IMR-90 (cell line): ENCODE results near the gene FGGY. TPM values are rescaled to one million over a fixed set of nuclear protein-coding genes. Genes with fewer than 3 reads are reported as not detected.

Experiments used
- ATAC-seq: fragments of 200-7000 bp; cut with Tn5 transposase; 2 replicates; pipeline ENCODE4 v1.9.1; 2020; ENCODE audit warnings: low read depth, mild to moderate bottlenecking, moderate library complexity
- BruUV-seq: library from RNA; stranded (reverse); fragments of 400-500 nt; replicated peaks from 2 replicates; lab custom pipeline; 2021; lab: Mats Ljungman, UMichigan
- CTCF ChIA-PET: fragments of 300-600 bp; formaldehyde crosslinking; extraction: SDS; loops from one replicate; lab custom pipeline; 2021; ENCODE audit warnings: antibody characterized with exemption; lab: Yijun Ruan, JAX
- POLR2A ChIA-PET: fragments of 300-600 bp; sonication (Branson Sonifier 250); formaldehyde crosslinking; loops from one replicate; lab custom pipeline; 2022; ENCODE audit warnings: antibody characterized with exemption; ENCODE audit not compliant: unreplicated experiment; lab: Charles Lee
- DNase-seq: peaks from one replicate; pipeline ENCODE4 v3.0.0; 2013
- H2AFZ ChIP-seq: replicated peaks from 2 replicates; pipeline ENCODE3; 2013; ENCODE audit warnings: low read length, mild to moderate bottlenecking; ENCODE audit not compliant: poor library complexity
- H2AK5ac ChIP-seq: 2 replicates; pipeline ENCODE4 v1.6.1; 2013; ENCODE audit warnings: low read depth, low read length, inconsistent platforms
- H2AK9ac ChIP-seq: replicated peaks from 2 replicates; pipeline ENCODE3; 2013; ENCODE audit warnings: mild to moderate bottlenecking, low read depth, low read length, moderate library complexity; ENCODE audit not compliant: poor library complexity
- H2BK120ac ChIP-seq: 2 replicates; pipeline ENCODE4 v1.6.1; 2013; ENCODE audit warnings: low read depth, low read length, inconsistent platforms
- H2BK15ac ChIP-seq: 3 replicates; pipeline ENCODE4 v1.6.1; 2013; ENCODE audit warnings: low read depth, low read length, inconsistent platforms
- H2BK20ac ChIP-seq: 2 replicates; pipeline ENCODE4 v1.6.1; 2013; ENCODE audit warnings: low read depth, mild to moderate bottlenecking, inconsistent platforms, low read length, moderate library complexity
- H2BK5ac ChIP-seq: 2 replicates; pipeline ENCODE4 v1.6.1; 2013; ENCODE audit warnings: mild to moderate bottlenecking, low read depth, low read length, inconsistent platforms; ENCODE audit not compliant: poor library complexity, severe bottlenecking
- H3K14ac ChIP-seq: replicated peaks from 2 replicates; pipeline ENCODE4 v1.6.1; 2013; ENCODE audit warnings: low read depth, low read length, inconsistent platforms
- H3K18ac ChIP-seq: 2 replicates; pipeline ENCODE4 v1.6.1; 2013; ENCODE audit warnings: low read depth, low read length, control low read depth
- H3K23ac ChIP-seq: 2 replicates; pipeline ENCODE4 v1.6.1; 2013; ENCODE audit warnings: low read depth, low read length, inconsistent platforms
- H3K27ac ChIP-seq: 2 replicates; pipeline ENCODE4 v1.5.1; 2013; ENCODE audit warnings: mild to moderate bottlenecking, control low read depth, low read length; ENCODE audit not compliant: insufficient read depth
- H3K27me3 ChIP-seq: 2 replicates; pipeline ENCODE4 v1.6.1; 2013; ENCODE audit warnings: low read length; ENCODE audit not compliant: control insufficient read depth, insufficient read depth
- H3K36me3 ChIP-seq: 2 replicates; pipeline ENCODE4 v1.6.1; 2013; ENCODE audit warnings: low read length, mixed read lengths; ENCODE audit not compliant: control insufficient read depth, insufficient read depth
- H3K4ac ChIP-seq: 2 replicates; pipeline ENCODE4 v1.6.1; 2013; ENCODE audit warnings: low read depth, low read length, inconsistent platforms
- H3K4me1 ChIP-seq: 2 replicates; pipeline ENCODE4 v1.6.1; 2013; ENCODE audit warnings: low read length, mixed read lengths; ENCODE audit not compliant: control insufficient read depth, insufficient read depth
- H3K4me2 ChIP-seq: 2 replicates; pipeline ENCODE4 v1.6.1; 2013; ENCODE audit warnings: low read depth, mild to moderate bottlenecking, control low read depth, low read length, moderate library complexity
- H3K4me3 ChIP-seq: 2 replicates; pipeline ENCODE4 v1.5.1; 2013; ENCODE audit warnings: low read depth, mild to moderate bottlenecking, control low read depth, low read length, moderate library complexity; ENCODE audit not compliant: insufficient read depth
- H3K56ac ChIP-seq: 2 replicates; pipeline ENCODE4 v1.6.1; 2013; ENCODE audit warnings: low read length, inconsistent platforms; ENCODE audit not compliant: insufficient read depth; ENCODE audit errors: extremely low read depth
- H3K79me1 ChIP-seq, 2 experiments: 2 replicates each; pipeline ENCODE4 v1.6.1; 2013; ENCODE audit warnings: low read length in 2 of 2, inconsistent platforms in 1 of 2, low read depth in 1 of 2
- H3K9ac ChIP-seq: 2 replicates; pipeline ENCODE4 v1.6.1; 2013; ENCODE audit warnings: low read depth, low read length, control low read depth
- H3K9me1 ChIP-seq: 2 replicates; pipeline ENCODE4 v1.6.1; 2013; ENCODE audit warnings: low read length, inconsistent platforms; ENCODE audit not compliant: insufficient read depth
- H3K9me3 ChIP-seq: 2 replicates; pipeline ENCODE4 v1.6.1; 2013; ENCODE audit warnings: low read length; ENCODE audit not compliant: control insufficient read depth, insufficient read depth
- H4K20me1 ChIP-seq: 2 replicates; pipeline ENCODE4 v1.6.1; 2013; ENCODE audit warnings: low read length, inconsistent platforms; ENCODE audit not compliant: insufficient read depth
- H4K5ac ChIP-seq: 2 replicates; pipeline ENCODE4 v1.6.1; 2013; ENCODE audit warnings: mild to moderate bottlenecking, low read depth, low read length, control low read depth
- H4K8ac ChIP-seq, 2 experiments: 2 replicates each; pipeline ENCODE4 v1.6.1; 2013; ENCODE audit warnings: low read depth in 2 of 2, low read length in 2 of 2, control low read depth in 1 of 2, inconsistent platforms in 1 of 2
- H4K91ac ChIP-seq: 2 replicates; pipeline ENCODE4 v1.6.1; 2013; ENCODE audit warnings: low read depth, low read length, inconsistent platforms; ENCODE audit not compliant: insufficient read depth
- BHLHE40 ChIP-seq: fragments of 150-350 bp; IDR thresholded peaks from 2 replicates; pipeline ENCODE4 v1.6.1; 2016; ENCODE audit warnings: mild to moderate bottlenecking, low read depth, low read length
- CEBPB ChIP-seq: IDR thresholded peaks from 2 replicates; pipeline ENCODE4 v1.6.1; 2012; ENCODE audit warnings: low read depth, low read length, improper control_type of control experiment
- CTCF ChIP-seq: conservative IDR thresholded peaks from 2 replicates; pipeline ENCODE4 v1.5.1; 2012; ENCODE audit warnings: mild to moderate bottlenecking, low read depth, low read length, improper control_type of control experiment
- ELK1 ChIP-seq: fragments of 150-350 bp; IDR thresholded peaks from 2 replicates; pipeline ENCODE4 v1.6.1; 2016; ENCODE audit warnings: low read depth, mild to moderate bottlenecking, low read length, moderate library complexity, borderline replicate concordance
- MAFK ChIP-seq: IDR thresholded peaks from 2 replicates; pipeline ENCODE4 v1.6.1; 2012; ENCODE audit warnings: low read depth, low read length, improper control_type of control experiment
- MAZ ChIP-seq: IDR thresholded peaks from 2 replicates; pipeline ENCODE4 v1.6.1; 2012; ENCODE audit warnings: low read depth, mild to moderate bottlenecking, low read length, improper control_type of control experiment, moderate library complexity, borderline replicate concordance
- NFE2L2 ChIP-seq: fragments of 150-350 bp; IDR thresholded peaks from 2 replicates; pipeline ENCODE4 v1.6.1; 2016; ENCODE audit warnings: low read depth, mild to moderate bottlenecking, low read length
- RFX5 ChIP-seq: IDR thresholded peaks from 2 replicates; pipeline ENCODE4 v1.8.0; 2012; ENCODE audit warnings: low read depth, mild to moderate bottlenecking, low read length, moderate library complexity
- SMC3 ChIP-seq: fragments of 150-350 bp; IDR thresholded peaks from 2 replicates; pipeline ENCODE4 v1.6.1; 2016; ENCODE audit warnings: low read depth, mild to moderate bottlenecking, antibody characterized with exemption, low read length, moderate library complexity
- USF2 ChIP-seq: fragments of 150-350 bp; IDR thresholded peaks from 2 replicates; pipeline ENCODE4 v1.6.1; 2017; ENCODE audit warnings: mild to moderate bottlenecking, antibody characterized with exemption, low read length, low read depth
- dilution Hi-C: fragments of 300-500 bp; cut with HindIII; formaldehyde crosslinking; loops from one replicate; pipeline ENCODE4 v1.14.3; 2018; ENCODE audit warnings: low sequenced_read_pairs; ENCODE audit not compliant: unreplicated experiment
- in situ Hi-C: fragments of 300-500 bp; cut with MboI; formaldehyde crosslinking; loops from 3 replicates; pipeline ENCODE4 v1.14.3; 2019; ENCODE audit warnings: low sequenced_read_pairs, inconsistent platforms, mixed read lengths
- intact Hi-C: fragments of 100-400 bp; cut with micrococcal nuclease; formaldehyde crosslinking; loops from 2 replicates; pipeline ENCODE4 v1.10.0; 2022
- polyA plus RNA-seq, 3 experiments: library from polyadenylated mRNA; depleted of rRNA; stranded (reverse); fragments of >200 nt; gene quantifications; 2 replicates each; pipeline ENCODE4 v1.2.3, GENCODE V29; 2012; ENCODE audit warnings: low replicate concordance in 1 of 3
- total RNA-seq: library from RNA; depleted of rRNA; stranded (reverse); fragments of >200 nt; gene quantifications from 2 replicates; pipeline ENCODE4 v1.2.3, GENCODE V29; 2012

FGGY gene
- total and polyA plus RNA-seq, 2 of the 4 experiments (the other 2 are of a cell fraction) = 5.6 to 14.0 TPM

DNA sequence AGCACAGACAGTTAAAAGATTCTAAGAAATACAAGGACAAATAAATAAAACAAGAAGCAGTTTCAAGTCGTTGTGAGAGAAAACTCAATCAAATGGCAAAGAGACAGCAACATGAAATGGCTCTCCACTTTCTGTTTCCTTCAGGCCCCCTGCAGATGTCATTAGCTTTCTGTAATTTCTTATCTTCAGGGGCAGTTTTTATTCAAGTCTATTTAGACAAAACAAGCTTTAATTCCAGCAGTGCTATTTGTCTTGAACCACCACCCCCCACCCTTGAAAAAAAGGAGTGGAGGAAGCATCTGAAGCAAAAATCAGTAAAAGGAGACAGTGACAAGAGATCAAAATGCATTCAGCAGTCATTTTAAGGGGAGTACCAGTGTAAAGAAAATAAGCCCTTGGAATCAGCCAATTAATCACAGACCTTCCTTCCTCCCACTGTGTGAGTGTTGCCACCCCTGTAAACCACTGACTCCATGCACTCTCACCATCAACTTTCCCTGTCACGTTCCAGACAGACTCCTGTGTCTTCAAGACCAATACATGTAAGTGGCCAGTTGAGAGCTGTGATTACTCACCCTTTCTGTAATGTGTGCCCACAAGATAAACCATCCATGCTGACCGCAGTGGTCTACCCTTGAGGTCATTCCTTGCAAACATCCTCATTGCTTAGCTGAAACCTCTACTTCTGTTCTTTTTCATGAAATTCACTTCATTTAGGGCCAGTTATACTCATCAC, 381.8 kb downstream of the FGGY start (continued):
- no peak for TF ChIP-seq CTCF

DNA sequence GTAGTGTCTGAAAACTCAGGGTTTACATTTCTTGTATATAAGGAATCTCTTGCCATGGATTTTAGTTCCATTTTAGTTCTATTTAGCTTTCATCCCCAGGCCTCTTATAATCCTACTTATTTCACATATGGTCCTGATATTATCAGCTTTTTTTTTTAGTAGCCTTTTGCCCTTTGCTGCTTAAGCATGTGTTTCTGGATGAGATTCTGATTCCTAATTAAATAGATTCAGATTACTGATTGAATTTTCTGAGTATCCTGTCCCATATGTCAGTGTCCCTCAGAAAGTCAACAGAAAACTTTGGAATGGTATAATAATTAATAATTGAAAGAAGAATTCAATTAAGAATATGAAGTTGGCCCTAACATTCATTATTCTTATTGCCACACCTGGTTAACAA, 383.1 kb downstream of the FGGY start:
- no peak overlapping the region for H3K27ac ChIP-seq
- H2AK5ac ChIP-seq = no peak overlapping the region
- H4K8ac ChIP-seq = no peak overlapping the region
- H2BK20ac ChIP-seq = no peak overlapping the region
- in situ Hi-C loops (no loop called here), dilution Hi-C loops (no loop called here), intact Hi-C loops (no loop called here)
- H3K4me3 ChIP-seq = no peak overlapping the region
- DNase-seq = no peak
- H3K36me3 ChIP-seq = no peaks in the 10 kb centered on the region
- no peak overlapping the region for H3K9ac ChIP-seq
- no peak overlapping the region for H2AFZ ChIP-seq
- no peak overlapping the region for H3K56ac ChIP-seq
- POLR2A ChIA-PET = no interaction called here
- no peak overlapping the region for H3K14ac ChIP-seq
- H3K27me3 ChIP-seq = no peaks in the 10 kb centered on the region
- H4K20me1 ChIP-seq = no peaks in the 10 kb centered on the region
- H3K23ac ChIP-seq = no peak overlapping the region
- no peak overlapping the region for H3K4me2 ChIP-seq
- H3K9me3 ChIP-seq = no peaks in the 10 kb centered on the region
- H2BK120ac ChIP-seq = no peak overlapping the region
- H2BK5ac ChIP-seq = no peak overlapping the region
- H3K18ac ChIP-seq = no peak overlapping the region
- no peak overlapping the region for H4K91ac ChIP-seq
- no peak overlapping the region for H2BK15ac ChIP-seq
- CTCF ChIA-PET = interaction anchor here (0.6 to 0.8 kb wide), 2 partner anchors 19 to 679 kb away, joined by 3 to 5 read pairs; no protein-coding TSS in a partner anchor
- BruUV-seq = no TSS peak
- H3K4ac ChIP-seq = no peak overlapping the region
- H3K4me1 ChIP-seq = peaks cover 3% of the 10 kb centered on the region; the same call in 1 of the 2 replicates
- H2AK9ac ChIP-seq = no peak overlapping the region
- H3K79me1 ChIP-seq = no peaks in the 10 kb centered on the region
- no peak for ATAC-seq
- H3K9me1 ChIP-seq = 0 out of 2 replicates have a peak, but pooled peaks cover 5% of the 10 kb centered on the region
- no peak overlapping the region for H4K5ac ChIP-seq
- TF ChIP-seq USF2 = no peak
- TF ChIP-seq SMC3 = no peak
- TF ChIP-seq ELK1 = no peak
- no peak for TF ChIP-seq MAZ
- no peak for TF ChIP-seq BHLHE40
- no peak for TF ChIP-seq MAFK
- TF ChIP-seq RFX5 = no peak
- TF ChIP-seq NFE2L2 = no peak
- no peak for TF ChIP-seq CEBPB
